Activated naive CD8-positive, alpha-beta T cell treated with anti-CD3 and anti-CD28 coated beads, Interleukin-2, amount 50 U/mL, for 24 hours (primary cell): ENCODE data around the gene RAB40A.
A peak's percentile ranks its signal among the peaks of the same experiment; 100 is the strongest.
"Not testable (repeated sequence)": the region's sequence is repeated elsewhere in the genome, so short reads cannot be mapped to it uniquely, and the experiment has no call there.

ENCODE experiments used
- ATAC-seq: fragments of 150-1000 bp; cut with Tn5 transposase; one replicate; pipeline ENCODE4 v1.10.0; 2021
- DNase-seq: peaks from one replicate; pipeline ENCODE4 v3.0.0; 2021
- H3K27ac Mint-ChIP-seq: one replicate; pipeline ENCODE4 v1.8.0; 2021; ENCODE audit warnings: mild to moderate bottlenecking, mixed read lengths
- H3K27me3 Mint-ChIP-seq: one replicate; pipeline ENCODE4 v1.8.0; 2021; ENCODE audit warnings: mixed read lengths
- H3K36me3 Mint-ChIP-seq: one replicate; pipeline ENCODE4 v1.8.0; 2021; ENCODE audit warnings: low read depth, mixed read lengths
- H3K4me1 Mint-ChIP-seq: one replicate; pipeline ENCODE4 v1.8.0; 2021; ENCODE audit warnings: mixed read lengths
- H3K4me3 Mint-ChIP-seq: one replicate; pipeline ENCODE4 v1.8.0; 2021; ENCODE audit warnings: mild to moderate bottlenecking, moderate library complexity, mixed read lengths
- H3K9me3 Mint-ChIP-seq: one replicate; pipeline ENCODE4 v1.8.0; 2021; ENCODE audit warnings: mixed read lengths

Gene RAB40A

DNA sequence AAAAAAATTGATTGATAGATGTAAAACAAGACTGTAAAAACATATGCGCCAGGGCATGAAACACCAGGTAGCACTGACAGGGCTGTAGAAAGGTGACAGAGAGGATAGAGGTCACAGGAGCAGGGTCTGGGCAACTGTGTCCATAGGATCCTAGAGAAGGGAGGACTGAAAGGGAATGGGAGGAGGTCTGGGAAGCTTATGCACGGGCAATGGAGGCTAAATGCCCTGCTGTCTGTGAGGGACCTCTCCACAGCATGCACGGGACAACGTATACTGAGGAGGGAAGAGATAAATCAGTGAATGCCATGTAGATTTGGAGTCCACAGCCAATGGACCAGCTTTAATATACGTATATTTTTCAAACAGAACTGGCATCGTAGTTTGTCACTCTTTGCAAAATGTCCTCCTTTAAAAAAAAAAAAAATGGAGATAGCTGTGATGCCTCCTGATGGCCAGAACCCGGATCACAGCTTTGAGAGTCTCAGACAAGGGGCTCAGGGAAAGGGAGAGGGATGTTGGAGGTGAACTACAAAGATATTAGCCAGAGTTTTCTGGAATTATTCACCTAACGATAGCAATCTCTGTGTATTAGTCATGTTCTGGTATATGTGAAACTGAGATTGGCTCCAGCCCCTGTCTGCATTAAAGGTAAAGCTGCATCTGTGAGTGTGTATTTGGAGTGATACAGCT, 16.0 kb downstream of the RAB40A start:
- ATAC-seq (no peak), DNase-seq (no peak)
- H3K27ac Mint-ChIP-seq: no peak overlapping the region
- no peaks in the 10 kb centered on the region for H3K36me3 Mint-ChIP-seq
- no peaks in the 10 kb centered on the region for H3K9me3 Mint-ChIP-seq
- no peaks in the 10 kb centered on the region for H3K4me1 Mint-ChIP-seq
- H3K4me3 Mint-ChIP-seq: no peak overlapping the region
- H3K27me3 Mint-ChIP-seq: no peaks in the 10 kb centered on the region

DNA sequence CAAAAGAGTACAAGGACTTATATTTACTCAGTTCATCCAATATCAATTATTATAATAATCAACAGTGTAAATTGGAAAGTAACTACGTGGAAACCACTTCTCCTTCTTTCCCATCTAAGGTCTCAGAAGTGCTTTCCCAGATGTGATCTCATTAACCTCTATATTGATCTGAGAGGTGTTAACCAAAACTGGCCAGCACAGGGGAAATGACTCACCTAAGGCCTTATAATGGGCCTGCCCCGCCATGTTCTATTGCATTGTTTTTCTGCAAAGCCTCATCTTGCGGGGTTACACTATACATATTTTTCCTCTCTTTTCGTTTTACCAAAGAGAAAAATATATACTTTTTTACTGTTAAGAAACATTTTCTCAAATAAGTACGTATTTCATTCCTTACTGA, 20.5 kb downstream of the RAB40A start:
- ATAC-seq (peak; percentile 46), DNase-seq (no peak)
- Mint-ChIP-seq H3K36me3 (no peaks in the 10 kb centered on the region), H3K27me3 (no peaks in the 10 kb centered on the region), H3K4me1 (no peaks in the 10 kb centered on the region), H3K27ac (no peak overlapping the region), H3K9me3 (no peaks in the 10 kb centered on the region), H3K4me3 (no peak overlapping the region)

DNA sequence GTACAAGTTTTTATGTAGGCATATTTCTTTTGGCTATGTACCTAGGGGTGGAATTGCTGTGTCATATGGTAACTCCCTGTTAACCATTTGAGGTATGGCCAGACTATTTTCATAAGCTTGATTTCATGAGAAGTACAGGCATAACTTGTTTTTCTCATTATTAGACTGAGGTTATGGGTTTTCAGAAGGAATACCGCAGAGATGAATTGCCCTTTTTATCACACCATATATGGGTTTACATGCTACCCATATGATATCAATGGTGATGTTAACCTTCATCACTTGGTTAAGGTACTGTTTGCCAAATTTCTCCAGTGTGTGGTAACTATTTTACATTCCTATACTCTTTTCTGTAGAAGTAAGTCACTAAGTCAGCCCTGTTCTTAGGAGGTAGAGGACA, 23.5 kb downstream of the RAB40A start:
- H3K27me3 Mint-ChIP-seq: peaks cover 2% of the 10 kb centered on the region
- H3K27ac Mint-ChIP-seq: no peak overlapping the region
- ATAC-seq: peak; percentile 28
- no peaks in the 10 kb centered on the region for H3K36me3 Mint-ChIP-seq
- no peaks in the 10 kb centered on the region for H3K9me3 Mint-ChIP-seq
- no peak overlapping the region for H3K4me3 Mint-ChIP-seq
- DNase-seq: no peak
- H3K4me1 Mint-ChIP-seq: no peaks in the 10 kb centered on the region

DNA sequence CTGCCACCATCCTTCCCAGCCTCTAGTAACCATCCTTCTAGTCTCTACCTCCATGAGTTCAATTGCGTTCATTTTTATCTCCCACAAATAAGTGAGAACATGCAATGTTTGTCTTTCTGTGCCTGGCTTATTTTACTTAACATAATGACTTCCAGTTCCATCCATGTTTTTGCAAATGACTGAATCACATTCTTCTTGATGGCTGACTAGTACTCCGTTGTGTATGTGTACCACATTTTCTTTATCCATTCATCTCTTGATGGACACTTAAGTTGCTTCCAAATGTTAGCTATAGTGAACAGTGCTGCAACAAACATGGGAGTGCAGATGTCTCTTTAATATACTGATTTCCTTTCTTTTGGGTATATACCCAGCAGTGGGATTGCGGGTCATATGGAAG, 25.7 kb downstream of the RAB40A start:
- not testable (repeated sequence) for H3K36me3 Mint-ChIP-seq, DNase-seq, ATAC-seq, H3K4me3 Mint-ChIP-seq, H3K4me1 Mint-ChIP-seq, H3K9me3 Mint-ChIP-seq, H3K27me3 Mint-ChIP-seq, H3K27ac Mint-ChIP-seq

DNA sequence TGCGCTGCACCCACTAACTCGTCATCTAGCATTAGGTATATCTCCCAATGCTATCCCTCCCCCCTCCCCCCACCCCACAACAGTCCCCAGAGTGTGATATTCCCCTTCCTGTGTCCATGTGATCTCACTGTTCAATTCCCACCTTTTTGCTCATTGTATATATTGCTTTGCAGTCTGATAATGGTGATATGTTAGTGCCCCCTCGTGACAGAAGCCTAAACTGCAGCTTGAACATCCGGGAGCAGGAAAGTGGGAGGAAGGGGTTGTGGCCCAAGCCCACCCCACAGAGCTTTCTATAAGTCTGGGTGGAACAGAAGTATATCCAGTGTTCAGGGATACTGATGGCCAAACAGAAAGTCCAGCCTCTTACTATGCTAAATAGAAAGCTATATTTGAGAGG, 29.6 kb downstream of the RAB40A start:
- H3K27ac Mint-ChIP-seq, ATAC-seq, H3K27me3 Mint-ChIP-seq, H3K36me3 Mint-ChIP-seq, H3K4me3 Mint-ChIP-seq, H3K4me1 Mint-ChIP-seq, H3K9me3 Mint-ChIP-seq: not testable (repeated sequence)
- peak; percentile 28 for DNase-seq

DNA sequence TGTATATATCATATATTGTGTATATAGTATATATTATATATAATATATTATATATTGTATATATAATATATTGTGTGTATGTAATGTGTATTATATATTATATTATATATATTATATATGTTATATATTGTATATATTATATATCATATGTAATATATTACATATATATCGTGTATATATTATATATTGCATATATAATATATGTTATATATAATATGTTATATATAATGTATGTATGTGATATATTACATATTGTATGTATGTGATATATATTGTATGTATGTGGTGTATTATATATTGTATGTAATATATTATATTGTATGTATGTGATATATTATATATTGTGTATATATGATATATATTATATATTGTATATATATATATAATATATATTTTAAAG, 30.5 kb downstream of the RAB40A start:
- DNase-seq: no peak
- Mint-ChIP-seq H3K27me3 (peaks cover 2% of the 10 kb centered on the region), H3K36me3 (no peaks in the 10 kb centered on the region), H3K9me3 (no peaks in the 10 kb centered on the region), H3K4me1 (no peaks in the 10 kb centered on the region), H3K27ac (no peak overlapping the region), H3K4me3 (no peak overlapping the region)
- no peak for ATAC-seq

DNA sequence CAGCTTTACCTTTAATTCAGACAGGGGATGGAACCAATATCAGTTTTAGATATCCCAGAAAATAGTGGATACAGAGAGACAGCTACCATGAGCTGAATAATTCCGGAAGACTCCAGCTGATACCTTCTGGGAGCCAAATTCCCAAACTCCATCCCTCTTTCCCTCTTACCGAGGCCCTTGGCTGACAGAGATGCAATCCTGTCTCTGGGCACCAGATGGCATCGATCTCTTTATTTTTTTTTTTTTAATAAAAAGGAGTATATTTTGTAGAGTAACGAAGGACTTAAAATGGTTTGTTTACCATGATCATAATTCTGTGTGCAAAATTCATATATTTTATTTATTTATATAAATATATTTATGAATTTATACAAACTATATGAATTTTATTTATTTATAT, 31.0 kb downstream of the RAB40A start:
- DNase-seq: no peak
- Mint-ChIP-seq H3K4me1 (no peaks in the 10 kb centered on the region), H3K4me3 (no peak overlapping the region), H3K36me3 (no peaks in the 10 kb centered on the region), H3K27me3 (peaks cover under 1% of the 10 kb centered on the region), H3K27ac (no peak overlapping the region), H3K9me3 (no peaks in the 10 kb centered on the region)
- ATAC-seq: no peak

DNA sequence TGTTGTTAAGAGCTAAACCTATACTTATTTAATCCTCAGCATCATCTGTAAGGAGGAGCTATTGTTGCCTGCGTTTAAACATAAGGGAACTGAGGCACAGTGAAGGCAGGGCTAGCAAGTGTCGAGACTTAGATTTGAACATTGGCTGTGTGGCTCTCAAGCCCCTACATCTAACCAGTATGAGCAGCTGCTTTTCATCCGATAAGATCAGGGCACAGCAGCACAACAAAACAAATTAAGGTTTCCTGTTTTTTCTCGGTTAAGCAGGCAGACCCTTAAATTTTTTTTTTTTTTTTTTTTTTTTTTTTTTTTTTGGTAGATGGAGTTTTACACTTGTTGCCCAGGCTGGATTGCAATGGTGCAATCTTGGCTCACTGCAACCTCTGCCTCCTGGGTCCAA, 35.6 kb downstream of the RAB40A start:
- Mint-ChIP-seq H3K27ac (no peak overlapping the region), H3K27me3 (no peaks in the 10 kb centered on the region), H3K36me3 (no peaks in the 10 kb centered on the region), H3K4me3 (no peak overlapping the region), H3K9me3 (no peaks in the 10 kb centered on the region), H3K4me1 (no peaks in the 10 kb centered on the region)
- DNase-seq: no peak
- no peak for ATAC-seq

DNA sequence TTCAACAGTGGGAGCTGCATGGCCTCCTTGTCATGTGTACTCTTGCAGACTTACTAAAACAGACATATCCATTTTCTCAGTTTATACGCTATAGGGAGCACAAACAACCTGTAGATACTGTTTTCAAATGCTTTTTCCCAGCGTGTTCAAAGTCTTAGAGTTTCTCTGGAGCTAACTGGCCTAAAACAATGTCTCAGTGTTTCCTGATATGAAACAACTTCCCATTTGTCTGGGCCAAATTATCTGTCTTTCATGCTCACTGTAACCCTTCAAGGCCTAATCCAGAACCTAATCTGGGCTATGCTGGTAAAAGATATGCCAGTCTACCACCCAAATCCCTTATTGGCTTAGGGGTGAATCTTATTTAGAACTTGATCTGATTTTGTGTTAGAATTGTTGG, 38.8 kb downstream of the RAB40A start:
- ATAC-seq (no peak), DNase-seq (no peak)
- no peaks in the 10 kb centered on the region for H3K36me3 Mint-ChIP-seq
- no peaks in the 10 kb centered on the region for H3K27me3 Mint-ChIP-seq
- H3K4me3 Mint-ChIP-seq: no peak overlapping the region
- no peaks in the 10 kb centered on the region for H3K9me3 Mint-ChIP-seq
- H3K4me1 Mint-ChIP-seq: no peaks in the 10 kb centered on the region
- H3K27ac Mint-ChIP-seq: no peak overlapping the region

DNA sequence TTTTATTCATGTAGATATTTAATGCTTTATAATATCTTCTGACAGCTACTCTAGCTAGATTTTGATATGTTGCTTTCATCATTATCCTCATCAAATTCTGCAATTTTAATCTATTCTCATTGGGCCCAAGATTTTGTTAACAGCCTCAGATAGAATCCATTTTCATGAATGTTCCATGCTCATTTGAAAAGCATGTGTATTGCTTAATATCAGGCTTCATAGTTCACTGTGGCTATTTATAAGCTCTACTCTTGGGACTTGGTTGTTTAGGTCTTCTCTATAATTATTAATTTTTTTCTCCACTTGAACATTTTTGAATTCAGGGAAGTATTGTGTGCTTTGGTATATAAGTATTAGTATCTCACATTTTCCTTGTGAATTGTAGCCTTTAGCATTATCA, 41.8 kb downstream of the RAB40A start:
- H3K36me3 Mint-ChIP-seq: no peaks in the 10 kb centered on the region
- no peaks in the 10 kb centered on the region for H3K9me3 Mint-ChIP-seq
- H3K4me3 Mint-ChIP-seq: no peak overlapping the region
- ATAC-seq: no peak
- DNase-seq: no peak
- no peaks in the 10 kb centered on the region for H3K4me1 Mint-ChIP-seq
- H3K27ac Mint-ChIP-seq: no peak overlapping the region
- H3K27me3 Mint-ChIP-seq: no peaks in the 10 kb centered on the region

DNA sequence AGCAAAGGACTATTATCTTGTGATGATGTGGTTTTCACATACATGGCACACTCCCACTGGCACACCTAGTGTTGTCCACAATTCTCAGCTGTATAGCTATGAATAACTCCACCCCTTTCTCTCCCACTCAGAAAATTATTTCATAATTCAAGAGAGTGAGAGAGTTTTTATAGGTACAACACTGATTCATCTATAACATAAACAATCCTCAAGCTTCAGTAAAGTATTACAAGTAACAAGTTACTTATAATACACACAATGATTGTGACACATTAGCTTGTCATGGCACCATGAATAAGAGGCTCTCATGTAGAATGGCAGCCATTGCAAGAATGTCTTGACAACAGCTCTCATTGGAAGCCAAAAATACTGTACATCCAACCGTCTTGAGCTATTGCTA, 43.9 kb downstream of the RAB40A start:
- Mint-ChIP-seq H3K9me3 (no peaks in the 10 kb centered on the region), H3K4me3 (no peak overlapping the region), H3K36me3 (no peaks in the 10 kb centered on the region), H3K27me3 (no peaks in the 10 kb centered on the region), H3K4me1 (no peaks in the 10 kb centered on the region), H3K27ac (no peak overlapping the region)
- DNase-seq (no peak), ATAC-seq (no peak)

DNA sequence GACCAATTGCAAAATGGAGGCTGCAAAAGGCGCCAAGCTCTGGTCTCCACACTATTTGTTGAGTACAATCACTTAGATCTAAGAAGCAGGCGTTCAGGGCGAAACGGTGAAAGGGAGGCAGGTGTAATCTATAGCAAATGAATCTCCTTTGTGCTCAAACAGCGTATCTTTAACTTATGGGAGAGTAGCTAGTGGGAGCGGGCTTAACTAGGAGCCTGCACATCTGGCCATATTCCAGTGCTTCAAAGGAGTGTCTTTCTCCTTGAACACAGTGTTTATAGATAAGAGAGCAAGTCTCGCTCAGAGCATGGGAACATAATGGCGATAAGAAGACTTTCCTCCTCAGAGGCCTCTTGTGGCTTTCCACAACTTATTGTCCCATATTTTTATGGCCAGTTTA, 49.3 kb downstream of the RAB40A start:
- not testable (repeated sequence) for H3K4me3 Mint-ChIP-seq, H3K4me1 Mint-ChIP-seq, H3K27me3 Mint-ChIP-seq, DNase-seq, H3K36me3 Mint-ChIP-seq, ATAC-seq, H3K9me3 Mint-ChIP-seq, H3K27ac Mint-ChIP-seq

DNA sequence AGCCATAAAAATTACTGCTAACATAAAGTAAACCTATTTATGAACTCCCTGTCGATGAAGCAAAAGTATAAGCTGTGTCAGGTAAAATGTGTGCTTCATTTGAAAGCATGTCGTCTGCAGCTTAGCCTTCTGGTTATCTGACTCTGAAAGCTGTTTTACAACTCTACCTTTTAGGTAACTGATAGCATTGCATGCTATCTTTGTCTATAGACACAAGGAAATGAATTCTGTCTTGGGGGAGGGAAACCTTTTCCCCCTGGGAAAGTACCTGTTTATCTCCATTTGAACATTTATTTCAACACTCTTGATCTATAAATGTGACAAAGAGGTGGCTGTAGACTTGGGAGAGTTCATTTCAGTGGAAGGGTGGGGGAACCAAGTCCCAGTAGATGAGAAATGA, 51.4 kb downstream of the RAB40A start:
- H3K9me3 Mint-ChIP-seq: no peaks in the 10 kb centered on the region

DNA sequence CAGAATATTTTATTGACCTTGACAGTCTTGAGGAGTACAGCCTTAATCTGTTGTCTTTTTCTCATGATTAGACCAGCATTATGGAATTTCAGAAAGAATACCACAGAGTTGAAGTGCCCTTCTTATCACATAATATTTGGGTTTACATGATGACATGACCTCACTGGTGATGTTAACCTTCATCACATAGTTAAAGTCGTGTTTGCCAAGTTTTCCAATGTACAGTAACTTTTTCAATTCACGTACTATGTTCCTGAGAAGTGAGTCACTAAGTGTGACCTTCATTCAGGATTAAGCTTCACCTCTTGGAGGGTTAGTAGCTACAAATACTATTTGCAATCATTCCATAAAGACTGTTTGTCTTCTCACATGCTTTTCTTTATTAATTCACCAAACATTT, 52.1 kb downstream of the RAB40A start:
- Mint-ChIP-seq H3K36me3 (no peaks in the 10 kb centered on the region), H3K9me3 (no peaks in the 10 kb centered on the region), H3K27me3 (no peaks in the 10 kb centered on the region), H3K4me3 (no peak overlapping the region), H3K4me1 (no peaks in the 10 kb centered on the region), H3K27ac (no peak overlapping the region)
- DNase-seq: no peak
- ATAC-seq: no peak

More for the DNA sequence above, 51.4 kb downstream of the RAB40A start:
- no peaks in the 10 kb centered on the region for H3K27me3 Mint-ChIP-seq
- H3K36me3 Mint-ChIP-seq: no peaks in the 10 kb centered on the region
- H3K27ac Mint-ChIP-seq: no peak overlapping the region
- ATAC-seq (no peak), DNase-seq (no peak)
- H3K4me3 Mint-ChIP-seq: no peak overlapping the region
- no peaks in the 10 kb centered on the region for H3K4me1 Mint-ChIP-seq

DNA sequence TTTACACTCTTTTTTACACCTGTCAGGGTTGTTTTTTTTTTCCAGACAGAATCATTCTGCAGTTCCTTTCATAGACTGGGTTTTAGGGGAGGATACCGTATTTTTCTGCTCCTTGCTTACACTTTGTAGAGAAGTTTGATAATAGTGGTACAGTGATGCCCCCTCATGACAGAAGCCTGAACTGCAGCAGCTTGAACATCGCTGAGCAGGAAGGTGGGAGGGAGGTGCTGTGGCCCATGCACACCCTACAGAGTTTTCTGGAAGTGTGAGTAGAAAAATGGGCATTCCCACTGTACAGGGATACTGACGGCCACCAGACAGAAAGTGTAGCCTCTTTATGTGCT, 54.5 kb downstream of the RAB40A start:
- DNase-seq: peak; percentile 74
- peaks cover 4% of the 10 kb centered on the region for H3K4me1 Mint-ChIP-seq
- H3K9me3 Mint-ChIP-seq: no peaks in the 10 kb centered on the region
- H3K36me3 Mint-ChIP-seq: no peaks in the 10 kb centered on the region
- H3K27ac Mint-ChIP-seq: peak overlapping the region; percentile 46
- peak; percentile 89 for ATAC-seq
- H3K27me3 Mint-ChIP-seq: no peaks in the 10 kb centered on the region
- H3K4me3 Mint-ChIP-seq: peak overlapping the region; percentile 78

DNA sequence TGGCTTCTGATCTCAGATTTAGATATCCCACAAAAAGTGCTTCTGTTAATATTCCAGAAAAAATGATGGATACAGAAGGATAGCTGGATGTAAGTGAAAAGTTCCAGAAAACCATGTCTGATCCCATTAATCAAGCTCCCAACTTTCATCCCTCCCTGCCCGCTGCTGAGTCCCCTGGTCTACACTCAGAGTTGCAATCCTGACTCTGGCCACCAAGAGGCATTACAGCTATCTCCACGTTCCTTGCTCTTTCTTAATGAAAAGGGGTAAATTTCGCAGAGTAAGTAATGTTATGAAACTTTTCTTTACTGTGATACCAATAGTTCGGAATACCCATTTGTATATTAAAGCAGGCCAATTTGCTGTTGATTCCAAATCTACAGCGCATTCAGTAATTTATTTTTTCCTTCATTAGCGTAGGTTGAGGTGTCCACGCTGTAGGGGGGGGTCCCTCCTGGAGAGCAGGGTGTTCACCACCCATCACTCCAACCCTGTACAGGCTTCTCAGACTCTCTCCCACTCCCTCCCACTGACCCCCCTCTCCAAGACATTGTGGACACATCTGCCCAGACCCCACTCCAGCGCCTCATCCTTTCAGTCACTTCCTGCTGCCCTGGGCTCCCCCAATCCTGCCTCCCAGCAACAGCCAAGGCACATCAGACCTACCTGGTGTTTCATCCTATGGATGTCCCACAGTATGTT, 55.1 kb downstream of the RAB40A start:
- Mint-ChIP-seq H3K27me3 (no peaks in the 10 kb centered on the region), H3K27ac (peak overlapping the region; percentile 46), H3K36me3 (peaks cover under 1% of the 10 kb centered on the region), H3K4me3 (peak overlapping the region; percentile 78), H3K9me3 (no peaks in the 10 kb centered on the region), H3K4me1 (peaks cover 9% of the 10 kb centered on the region)
- peak; percentile 84 for ATAC-seq
- peak; percentile 20 for DNase-seq
